Measurements from ENCODE around the gene CRADD.

- no peak for TF ChIP-seq CTCF (IDR thresholded peaks at IDR 0.05)
- TF ChIP-seq EP300 (IDR thresholded peaks at IDR 0.05) = no peak
- TF ChIP-seq POLR2A (IDR thresholded peaks at IDR 0.05) = no peak
These were observed 217.9 kb downstream of the CRADD start for GRCh38 chr12:93895089-93895445.

All from suprapubic skin (tissue), 3 donors.